ENCODE measurements around the gene MANSC4.
A peak's percentile ranks its signal among the peaks of the same experiment; 100 is the strongest.

Gene MANSC4

DNA sequence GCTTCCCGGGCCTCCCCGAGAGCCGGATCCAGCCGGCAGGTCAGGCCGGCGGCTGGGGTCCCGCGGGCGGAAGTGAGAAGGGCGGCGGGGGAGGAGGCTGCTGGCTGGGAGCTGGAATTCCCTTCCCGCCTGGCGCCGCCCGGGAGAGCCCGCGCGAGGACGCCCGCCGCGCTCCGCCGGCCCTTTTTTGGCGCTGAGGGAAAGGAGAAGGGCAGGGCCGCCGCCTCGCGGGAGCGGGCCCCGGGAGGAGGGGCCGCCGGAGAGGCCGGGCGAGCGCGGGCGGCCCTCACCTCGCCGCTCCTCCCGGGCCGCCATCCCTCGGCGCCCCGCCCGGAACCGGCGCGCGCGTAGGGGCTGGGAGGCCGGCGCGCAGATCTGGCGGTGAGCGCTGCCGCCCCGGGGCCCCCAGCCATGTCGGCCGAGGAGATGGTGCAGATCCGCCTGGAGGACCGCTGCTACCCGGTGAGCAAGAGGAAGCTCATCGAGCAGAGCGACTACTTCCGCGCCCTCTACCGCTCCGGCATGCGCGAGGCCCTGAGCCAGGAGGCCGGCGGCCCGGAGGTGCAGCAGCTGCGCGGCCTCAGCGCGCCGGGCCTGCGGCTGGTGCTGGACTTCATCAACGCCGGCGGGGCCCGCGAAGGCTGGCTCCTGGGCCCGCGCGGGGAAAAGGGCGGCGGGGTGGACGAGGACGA is at the start of gene MANSC4, which contains the start of gene KLHL42:
Gene MANSC4, minus strand, starts transcription at position 317 of the 692 bp plus-strand sequence. CDS start 8,960 bp downstream, outside the sequence.
Gene KLHL42, plus strand, starts transcription at position 314 of the 692 bp plus-strand sequence. Its CDS starts 98 bp downstream, at position 412.
- peak; percentile 91 for DNase-seq

DNA sequence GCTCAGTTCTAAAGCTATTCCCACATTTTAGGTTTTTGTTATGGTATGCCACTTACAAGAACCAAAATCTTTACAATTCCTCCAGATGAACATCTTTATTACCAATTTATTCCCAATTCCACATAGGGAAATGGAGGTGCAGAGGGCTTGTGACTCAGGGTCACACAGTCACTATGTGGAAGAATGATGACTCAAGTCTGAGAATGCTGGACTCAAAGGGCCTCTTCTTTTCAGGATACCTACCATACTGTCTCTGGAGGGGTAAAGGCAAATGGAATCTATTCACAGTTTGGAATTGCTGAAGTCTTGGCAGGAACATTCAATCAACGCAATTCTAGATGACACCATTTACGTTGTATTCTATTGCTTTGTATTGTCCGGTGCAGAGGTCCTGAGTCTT is 48.2 kb upstream of the MANSC4 start:
- no peak for DNase-seq

DNA sequence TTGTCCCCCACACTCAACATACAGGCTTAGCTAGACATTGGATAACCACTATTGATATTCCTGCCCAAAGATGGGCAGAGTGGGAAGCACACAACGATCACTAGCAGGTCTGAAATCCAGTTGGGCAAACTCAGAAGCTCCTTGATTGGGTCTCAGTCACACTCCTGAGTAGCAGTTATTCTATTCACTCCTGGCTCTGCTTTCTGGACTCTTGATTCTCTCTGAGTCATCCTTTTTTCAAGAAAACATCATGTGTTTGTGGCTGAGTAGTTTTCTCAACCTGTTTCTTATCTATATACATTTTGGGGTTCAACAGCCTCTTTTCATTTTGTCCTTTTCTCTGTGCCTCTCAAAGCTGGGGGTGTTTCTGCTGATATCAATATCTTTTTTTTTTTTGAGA is 46.0 kb upstream of the MANSC4 start:
- DNase-seq: no peak

DNA sequence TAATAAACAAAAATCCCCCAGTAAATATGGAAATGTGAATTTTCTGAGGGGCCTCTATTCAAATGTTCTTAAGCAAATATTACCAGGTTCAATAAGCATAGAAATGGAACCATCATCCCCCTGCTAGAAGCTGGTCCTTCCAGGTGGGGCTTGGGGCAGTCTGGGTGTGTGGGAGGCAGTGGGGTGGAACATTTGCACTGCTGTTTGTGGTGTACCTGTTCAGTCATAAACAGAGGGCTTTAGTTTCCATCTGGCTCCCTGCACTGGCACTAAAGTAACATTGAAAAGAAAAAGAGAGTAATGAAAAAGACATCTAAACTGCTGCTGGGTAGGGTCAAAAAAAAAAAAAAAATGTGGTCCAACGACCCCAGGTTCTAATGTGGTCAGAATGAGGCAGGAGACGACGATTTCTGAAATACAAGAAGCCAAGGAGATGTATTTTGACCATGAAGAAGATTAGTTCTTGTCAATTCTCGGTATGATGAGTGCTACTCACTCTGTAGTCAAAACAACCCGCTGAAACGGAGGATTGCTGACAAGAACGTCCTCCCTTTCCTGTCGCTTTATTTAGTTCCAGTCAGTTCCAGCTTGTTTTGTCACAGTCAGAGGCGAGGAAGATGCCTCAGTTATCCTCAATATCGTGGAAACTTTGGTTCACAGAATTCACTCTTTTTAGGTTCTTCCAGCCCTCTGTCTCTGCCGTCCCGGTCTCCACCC is 44.2 kb upstream of the MANSC4 start:
- DNase-seq: no peak

DNA sequence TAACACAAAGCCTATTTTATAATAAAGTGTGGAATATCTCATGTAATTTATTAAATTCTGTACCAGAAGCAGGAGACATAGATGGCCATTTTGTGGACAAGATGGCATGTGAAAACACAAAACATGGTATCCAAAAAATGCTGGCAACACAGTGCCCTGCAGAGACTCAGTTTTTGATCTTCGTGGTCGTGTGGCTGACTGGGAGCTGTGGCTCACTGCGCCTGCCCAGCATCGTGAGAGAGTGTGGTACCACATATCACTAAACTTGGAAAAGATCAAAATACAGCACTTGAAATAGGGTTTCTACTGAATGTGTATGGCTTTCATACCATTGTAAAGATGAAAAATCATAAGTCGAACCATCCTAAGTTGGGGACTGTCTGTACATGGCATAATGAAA is 43.0 kb upstream of the MANSC4 start:
- no peak for DNase-seq

DNA sequence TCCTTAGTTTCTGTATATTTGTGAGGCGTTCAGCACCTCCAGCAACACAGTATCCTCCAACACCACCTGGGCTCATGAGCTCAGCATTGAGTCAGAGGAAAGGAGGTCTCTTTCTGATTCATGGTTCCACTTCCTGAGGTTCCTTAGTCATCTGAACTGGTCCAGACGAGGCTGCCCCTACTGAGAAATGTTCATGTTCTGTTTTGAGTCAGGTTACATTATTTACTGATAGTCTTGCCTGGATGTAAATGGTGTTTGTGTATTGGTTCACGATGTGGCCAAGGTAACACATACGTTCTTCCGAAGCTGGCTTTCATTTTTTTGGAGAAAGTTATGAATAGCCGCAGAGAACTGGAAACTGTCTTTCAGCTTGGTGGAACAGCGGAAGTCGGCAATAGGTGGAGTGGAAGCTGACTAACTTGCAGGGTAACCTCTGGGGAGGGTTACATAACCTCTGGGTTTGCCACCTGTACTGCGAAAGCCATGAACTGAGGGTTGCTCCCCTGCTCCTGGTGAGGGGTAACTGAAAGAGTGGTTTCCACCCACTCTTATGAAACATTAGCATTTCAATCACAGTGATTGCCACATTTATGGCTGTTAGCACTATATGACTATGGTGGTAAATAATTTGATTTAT is 42.2 kb upstream of the MANSC4 start:
- DNase-seq: no peak

DNA sequence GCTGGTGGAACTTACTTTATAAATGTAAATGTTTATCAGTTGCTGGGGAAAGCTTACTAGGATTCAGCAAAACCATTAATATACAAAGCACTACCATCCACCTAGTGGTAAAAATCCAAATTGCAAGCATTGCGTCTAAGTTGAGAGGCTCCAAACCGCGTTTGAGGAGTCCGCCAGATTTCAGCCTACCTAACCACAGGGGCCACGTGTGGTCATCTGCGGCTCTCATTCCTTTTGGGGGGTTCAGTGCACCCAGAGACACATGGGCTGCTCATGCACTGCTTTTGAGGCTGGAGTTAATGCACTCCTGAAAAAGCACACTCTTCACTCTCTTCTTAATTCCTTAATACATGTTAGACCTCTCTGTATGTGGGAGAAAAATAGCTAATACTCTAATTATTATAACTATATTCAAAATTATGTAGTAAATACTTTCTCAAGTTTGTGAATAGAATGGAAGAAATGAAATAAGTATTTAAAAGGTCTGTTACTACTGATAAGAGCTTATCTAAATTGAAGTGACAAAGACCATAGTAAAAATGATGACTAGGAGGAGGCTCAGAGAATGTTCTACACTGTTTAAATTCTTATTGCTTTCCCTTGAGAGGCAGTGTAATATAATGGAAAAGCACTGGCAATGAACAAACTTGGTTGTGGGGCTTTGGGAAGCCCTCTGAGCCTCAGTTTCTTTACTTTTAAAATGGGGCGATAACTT is 41.4 kb upstream of the MANSC4 start:
- peak; percentile 56 for DNase-seq

DNA sequence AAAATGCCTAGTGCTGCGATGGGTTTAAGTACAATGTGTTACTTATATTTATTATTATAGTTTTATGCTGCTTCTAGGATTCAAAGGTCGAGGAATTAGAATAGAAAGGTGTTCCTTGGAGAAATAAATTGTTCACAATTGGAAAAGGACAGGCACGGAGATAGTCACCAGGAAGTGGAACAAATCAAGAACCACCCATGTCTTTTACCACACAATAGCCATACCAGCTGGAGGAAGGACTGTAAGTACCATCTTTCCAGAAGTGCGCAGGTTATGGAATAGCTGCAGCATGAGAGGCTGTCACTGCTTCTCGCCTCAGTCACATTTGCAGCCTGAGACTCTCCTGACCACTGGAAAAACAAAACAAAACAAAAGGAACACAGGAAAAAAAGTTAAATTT is 40.5 kb upstream of the MANSC4 start:
- no peak for DNase-seq

DNA sequence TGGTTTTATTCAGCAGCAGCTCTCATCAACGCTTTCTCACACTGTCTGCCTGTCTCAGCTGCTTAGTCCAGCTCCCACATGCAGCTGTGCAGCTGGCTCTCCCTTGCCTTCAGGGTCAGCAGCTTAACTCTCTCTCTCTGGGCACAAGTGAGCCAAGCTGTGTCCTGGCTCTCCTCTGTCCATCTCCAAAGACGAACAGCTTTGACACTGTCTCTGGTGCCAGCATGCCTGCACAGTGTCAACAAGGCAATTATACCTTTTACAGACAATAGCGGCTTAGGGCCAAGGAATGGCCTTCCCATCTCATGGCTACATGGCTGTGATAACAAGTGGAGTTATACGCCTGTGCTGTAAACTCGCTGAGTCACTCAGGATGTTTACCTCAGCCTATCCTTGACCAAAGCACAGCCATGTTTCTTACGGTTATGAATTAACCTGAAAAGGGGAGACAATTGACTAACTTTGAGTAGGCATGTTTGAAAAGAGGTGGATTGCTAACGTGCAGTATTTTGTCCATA is 38.4 kb upstream of the MANSC4 start:
- no peak for DNase-seq

DNA sequence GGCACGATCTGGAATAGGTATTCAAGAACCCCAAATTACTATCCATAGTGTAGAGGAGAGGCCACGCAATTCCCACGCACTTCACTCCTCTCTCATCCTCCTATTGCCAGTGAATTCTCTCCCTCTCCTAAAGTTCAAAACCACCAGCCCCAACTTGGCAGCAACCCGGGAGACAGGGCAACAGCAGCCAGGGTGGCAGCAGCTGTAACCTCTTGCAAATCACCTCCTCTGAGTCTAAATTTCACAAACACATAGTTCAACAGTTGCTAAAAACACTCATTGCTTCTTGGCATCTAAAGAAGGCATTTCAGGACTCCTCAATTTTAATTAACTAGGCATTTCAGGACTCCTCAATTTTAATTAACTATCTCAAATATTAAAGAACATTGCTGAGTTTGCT is 37.7 kb upstream of the MANSC4 start:
- DNase-seq: no peak

DNA sequence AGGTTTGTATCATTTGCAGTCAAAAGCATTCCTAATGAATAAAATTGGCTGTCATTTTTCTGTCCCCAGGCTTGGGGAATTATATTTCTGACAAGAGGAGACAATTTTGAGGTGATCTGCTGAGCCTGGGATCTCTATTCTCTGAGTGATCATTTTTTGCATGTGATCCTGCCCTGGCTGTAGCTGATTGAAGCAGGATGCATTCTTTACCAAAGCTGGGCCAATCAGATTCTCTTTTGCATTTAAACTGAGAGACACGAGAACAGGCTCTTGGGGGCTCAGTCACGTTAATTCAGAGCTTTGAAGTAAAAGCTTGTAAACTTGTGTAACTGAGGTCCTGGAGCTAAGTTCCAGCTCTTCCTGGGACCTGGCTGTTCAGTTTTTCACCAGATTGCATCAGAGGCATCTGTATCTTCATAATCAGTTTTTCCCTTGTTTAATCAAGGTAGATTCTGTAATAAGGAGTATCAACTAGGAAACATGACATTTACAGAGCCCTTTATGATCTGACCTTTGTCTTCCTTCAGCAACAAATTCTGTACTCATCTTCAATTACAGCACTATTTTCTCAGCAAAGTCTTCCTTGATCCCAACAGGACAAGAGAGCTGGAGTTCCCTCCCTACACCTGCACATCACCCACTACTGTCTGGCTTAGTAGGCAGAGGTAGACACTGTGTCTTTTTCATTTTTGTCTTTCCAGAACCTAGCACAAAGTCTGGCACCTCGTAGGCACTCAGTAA is 35.0 kb upstream of the MANSC4 start:
- no peak for DNase-seq

DNA sequence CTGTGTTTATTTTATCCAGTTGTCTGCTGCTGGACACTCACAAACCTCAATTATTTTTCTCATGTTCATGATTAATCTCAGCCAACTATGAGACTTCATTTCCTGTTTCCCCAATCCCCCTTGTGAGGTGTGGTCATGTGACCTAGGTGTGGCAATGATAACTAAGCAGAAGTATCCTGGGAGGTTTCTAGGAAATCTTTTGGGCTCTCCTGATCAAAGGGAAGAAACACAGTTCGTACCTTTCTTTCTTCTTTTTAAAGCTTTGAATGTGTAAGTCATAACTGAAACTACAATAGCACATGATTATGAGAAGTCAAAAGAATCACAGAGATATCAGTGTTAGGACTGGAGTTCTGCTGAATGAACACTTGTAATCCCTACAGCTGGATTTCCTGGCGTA is 34.4 kb upstream of the MANSC4 start:
- DNase-seq: no peak

DNA sequence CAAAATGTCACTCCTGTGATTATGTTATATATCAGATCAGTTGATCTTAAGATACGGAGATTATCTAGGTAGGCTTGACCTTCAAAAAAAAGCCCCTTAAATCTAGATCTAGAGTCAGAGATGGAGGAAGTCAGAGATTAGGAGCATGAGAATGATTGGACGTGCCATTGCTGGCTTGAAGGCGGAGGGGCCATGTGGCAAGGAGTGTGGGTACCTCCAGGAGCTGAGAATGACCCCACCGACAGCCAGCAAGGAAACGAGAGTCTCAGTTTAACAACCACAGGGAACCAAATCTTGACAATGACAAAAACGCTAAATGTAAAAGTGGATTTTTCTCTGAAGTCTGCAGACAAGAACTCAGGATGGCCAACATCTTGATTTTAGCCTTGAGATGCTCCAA is 32.5 kb upstream of the MANSC4 start:
- DNase-seq: no peak

DNA sequence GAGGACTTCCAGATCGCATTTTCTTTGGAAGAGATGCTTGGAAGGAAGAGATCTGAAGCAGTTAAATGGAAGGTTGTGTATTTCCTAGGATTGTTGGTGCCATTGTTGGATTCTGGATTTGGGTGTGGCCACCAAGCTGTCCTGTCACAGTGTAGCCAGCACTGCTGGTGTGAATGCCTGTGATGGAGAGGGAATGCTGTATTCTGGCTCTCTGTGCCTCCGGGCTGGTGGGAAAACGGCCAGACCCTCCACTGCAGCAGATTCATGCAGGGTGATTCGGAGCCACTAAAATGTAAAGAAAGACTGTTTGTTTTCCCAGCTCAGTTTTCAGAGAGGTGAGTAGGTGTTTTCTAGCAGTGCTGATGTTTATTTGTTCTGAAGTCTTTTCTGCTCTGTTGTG is 30.7 kb upstream of the MANSC4 start:
- no peak for DNase-seq

DNA sequence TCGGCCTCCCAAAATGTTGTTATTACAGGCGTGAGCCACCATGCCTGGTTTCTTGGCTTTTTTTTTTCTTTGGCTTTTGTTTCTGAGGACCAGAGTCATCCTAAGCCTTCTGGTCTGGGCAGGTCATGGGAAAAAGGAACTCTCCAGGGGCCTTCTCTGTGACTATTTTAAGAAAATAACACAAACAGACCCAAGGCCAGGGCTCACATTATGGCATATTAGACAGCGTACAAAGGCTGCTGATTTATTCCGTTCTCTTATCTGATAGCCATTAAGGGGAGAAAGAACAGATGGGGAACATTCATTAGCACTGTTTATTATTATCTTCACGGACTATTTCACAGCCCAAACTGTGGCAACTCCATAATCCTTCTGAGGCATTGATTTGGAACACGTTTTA is 28.8 kb upstream of the MANSC4 start:
- DNase-seq: no peak

DNA sequence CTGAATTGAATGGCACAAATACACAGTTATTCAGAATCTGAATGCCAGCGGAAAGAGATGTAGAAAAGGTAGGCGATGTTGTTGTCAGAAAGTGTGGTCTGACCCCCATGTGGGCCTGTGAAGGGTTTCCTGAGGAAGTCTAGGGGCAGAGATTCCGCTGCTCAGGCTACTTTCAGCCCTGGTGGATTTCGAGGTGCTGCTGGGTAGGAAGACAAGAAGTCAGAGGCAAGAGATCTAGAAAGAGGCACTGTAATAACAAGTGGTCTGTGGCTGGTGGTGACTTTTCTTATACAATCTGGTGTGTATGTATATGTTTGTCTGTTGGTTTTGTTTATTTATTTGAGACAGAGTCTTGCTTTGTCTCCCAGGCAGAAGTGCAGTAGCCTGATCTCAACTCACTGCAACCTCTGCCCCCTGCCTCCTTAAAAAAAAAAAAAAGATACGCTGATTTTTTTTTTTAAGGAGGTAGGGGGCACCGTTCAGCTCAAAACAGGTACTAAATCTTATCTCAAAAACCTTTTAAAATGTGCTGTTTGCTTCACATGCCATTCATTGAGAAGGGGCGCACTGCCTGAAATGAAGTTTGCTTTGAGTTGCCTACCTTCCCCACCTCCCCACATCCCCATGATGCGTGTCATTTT is 27.1 kb upstream of the MANSC4 start:
- DNase-seq: no peak

DNA sequence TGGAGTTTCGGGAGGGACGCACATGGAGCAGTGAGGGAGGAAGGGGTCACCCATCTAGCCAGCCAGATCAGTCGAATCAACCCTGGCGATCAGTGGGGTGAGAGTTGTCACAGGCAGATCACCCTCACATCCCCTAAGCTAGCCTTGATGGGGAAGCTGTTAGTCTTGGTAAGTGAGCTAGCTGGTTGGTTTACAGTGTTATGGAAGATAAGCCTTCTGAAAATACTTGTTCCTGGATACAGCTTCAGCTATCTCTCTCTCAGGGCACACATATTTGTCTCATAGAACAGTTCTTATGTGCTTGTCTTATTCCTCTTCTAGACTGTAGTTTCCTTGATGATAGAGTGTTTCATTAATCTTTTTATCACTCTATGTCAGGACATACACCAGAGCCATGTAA is 26.2 kb upstream of the MANSC4 start:
- DNase-seq: no peak

DNA sequence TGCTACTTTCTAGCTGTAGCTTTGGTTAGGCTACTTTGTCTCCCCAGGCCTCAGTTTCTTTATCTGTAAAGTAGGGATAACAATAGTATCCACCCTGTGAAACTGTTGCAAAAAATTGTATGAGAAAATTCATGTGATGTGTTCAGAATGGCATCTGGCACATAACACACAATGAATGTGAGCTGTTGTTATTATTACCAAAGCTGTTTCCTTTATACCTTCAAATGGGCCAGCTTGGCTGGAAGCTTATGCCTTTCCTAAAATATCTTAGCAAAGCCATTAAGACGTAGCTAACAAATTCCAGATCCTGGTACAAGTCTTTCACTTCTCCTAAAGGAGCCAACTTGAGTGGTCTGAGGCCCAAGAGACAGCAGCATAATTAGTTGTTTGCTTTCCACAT is 25.2 kb upstream of the MANSC4 start:
- DNase-seq: no peak

DNA sequence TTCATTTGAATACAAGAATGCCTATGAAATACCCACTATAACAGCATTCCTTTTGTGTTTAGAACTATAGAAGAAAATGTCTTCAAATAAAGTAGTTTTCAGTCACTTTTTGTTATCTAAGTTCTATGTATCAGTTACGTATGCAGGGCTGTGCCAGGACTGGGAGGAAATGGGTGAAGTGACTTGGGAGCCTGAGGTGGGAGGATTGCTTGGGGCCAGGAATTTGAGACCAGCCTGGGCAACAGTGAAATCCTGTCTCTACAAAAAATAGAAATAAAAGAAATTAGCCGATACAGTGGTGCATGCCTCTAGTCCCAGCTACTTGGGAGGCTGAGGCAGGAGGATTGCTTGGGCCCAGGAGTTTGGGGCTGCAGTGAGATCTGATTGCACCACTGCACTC is 22.9 kb upstream of the MANSC4 start:
- DNase-seq: no peak

DNA sequence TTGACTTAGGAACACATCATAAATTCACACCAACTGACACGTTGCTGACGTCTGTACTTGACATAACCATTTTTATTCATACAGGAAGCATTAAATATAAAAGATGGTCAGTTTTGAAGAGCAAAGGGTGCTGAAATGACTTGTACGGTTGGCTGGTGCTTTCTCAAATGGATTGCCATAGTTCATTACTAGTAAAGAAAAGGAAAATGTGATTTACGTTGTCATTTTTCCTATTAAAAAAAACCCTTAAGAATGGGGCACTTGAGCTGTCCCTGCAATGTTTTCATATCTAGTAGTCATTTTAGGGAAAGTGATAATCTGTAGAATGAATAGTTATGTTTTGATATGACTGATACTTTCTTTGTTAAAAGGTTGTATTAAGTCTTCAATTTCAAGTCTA is 22.5 kb upstream of the MANSC4 start:
- no peak for DNase-seq

DNA sequence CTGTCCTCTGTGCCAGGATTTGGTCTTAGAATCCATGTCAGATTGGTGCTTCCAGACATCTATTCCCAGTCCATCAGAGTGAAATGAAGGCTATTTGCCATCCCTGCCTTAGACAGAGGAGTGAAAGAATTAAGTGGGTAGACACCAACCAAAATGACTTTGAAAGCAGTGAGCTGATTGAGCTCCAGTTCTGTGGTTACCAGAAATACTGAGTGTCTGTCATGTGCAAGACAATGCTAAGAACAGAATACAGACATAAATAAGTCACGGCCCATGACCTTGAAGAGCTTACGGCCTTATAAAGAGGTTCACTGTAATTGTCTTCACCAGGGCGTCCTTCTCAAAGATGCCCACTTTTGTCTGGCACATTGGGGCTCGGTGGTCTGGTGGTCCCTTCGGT is 21.6 kb upstream of the MANSC4 start:
- DNase-seq: no peak

DNA sequence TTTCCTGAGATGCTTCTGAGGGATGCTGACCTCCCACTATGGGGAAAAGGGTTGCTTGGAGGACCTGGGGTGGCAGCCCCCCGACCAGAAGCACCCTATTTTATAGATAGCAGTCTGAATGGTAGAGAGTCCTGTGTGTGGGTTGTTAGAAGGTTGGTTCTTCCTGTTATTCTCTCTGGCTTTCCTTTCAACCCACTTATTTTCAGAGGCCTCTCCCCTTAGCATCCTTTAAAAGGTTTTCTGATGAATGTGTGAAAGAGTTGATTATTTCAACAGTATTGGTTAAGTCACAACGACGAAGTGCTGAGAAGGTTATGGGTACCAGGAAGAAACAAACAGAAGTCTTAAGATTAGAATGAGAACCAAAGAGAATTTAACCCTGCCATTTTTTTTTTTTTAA is 20.8 kb upstream of the MANSC4 start:
- DNase-seq: no peak
